ENCODE results near the gene RORC.
"Not testable (repeated sequence)": the region's sequence is repeated elsewhere in the genome, so short reads cannot be mapped to it uniquely, and the experiment has no call there.

RORC gene

DNA sequence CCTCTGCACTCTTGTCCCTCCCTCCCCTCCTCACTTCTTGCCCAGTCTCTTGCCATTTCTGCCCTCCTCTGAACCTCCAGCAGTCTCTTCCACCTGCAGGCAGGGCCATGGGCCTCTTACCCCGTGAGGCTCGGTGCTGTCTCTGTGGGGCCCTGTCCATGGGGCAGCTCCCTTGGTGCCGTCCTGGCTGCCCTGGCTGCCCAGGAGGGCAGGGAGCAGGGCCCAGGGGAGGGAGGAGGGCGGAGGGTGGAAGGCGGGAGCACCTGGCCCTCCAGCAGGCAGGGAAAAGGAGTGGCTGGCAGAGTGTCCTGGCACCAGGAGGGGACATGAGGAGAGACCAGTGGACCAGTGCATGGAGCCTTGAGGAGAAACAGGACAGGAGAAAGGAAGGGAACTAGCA is at the start of gene RORC:
Gene RORC, minus strand, starts transcription at position 198 of the 400 bp plus-strand sequence. Its CDS starts 38 bp downstream, at position 160.
- Mint-ChIP-seq H3K9me3 (no peaks in the 10 kb centered on the region), H3K4me1 (ENCODE audit: low read depth) (peaks cover 54% of the 10 kb centered on the region), H3K36me3 (ENCODE audit: low read depth) (no peaks in the 10 kb centered on the region), H3K27me3 (ENCODE audit: low read depth) (no peaks in the 10 kb centered on the region), H3K27ac (peak within 1 kb of the TSS; percentile 86), H3K4me3 (peak within 1 kb of the TSS; percentile 33)
- no peak for DNase-seq (ENCODE audit: low spot score)

GRCh38 chr1:151875419-151876097 is 44.0 kb upstream of the RORC start:
- Mint-ChIP-seq H3K9me3 (no peaks in the 10 kb centered on the region), H3K36me3 (ENCODE audit: low read depth) (peaks cover 36% of the 10 kb centered on the region), H3K4me3 (no peak overlapping the region), H3K27ac (no peak overlapping the region), H3K27me3 (ENCODE audit: low read depth) (no peaks in the 10 kb centered on the region), H3K4me1 (ENCODE audit: low read depth) (peaks cover 6% of the 10 kb centered on the region)
- no peak for DNase-seq (ENCODE audit: low spot score)

- H3K4me3 Mint-ChIP-seq; H3K9me3 Mint-ChIP-seq; H3K27me3 Mint-ChIP-seq (ENCODE audit: low read depth); DNase-seq (ENCODE audit: low spot score); H3K27ac Mint-ChIP-seq: not testable (repeated sequence)
- Mint-ChIP-seq H3K4me1 (ENCODE audit: low read depth) (peaks cover 14% of the 10 kb centered on the region), H3K36me3 (ENCODE audit: low read depth) (peaks cover 32% of the 10 kb centered on the region)
These were observed 41.2 kb upstream of the RORC start for GRCh38 chr1:151872776-151873175.

DNA sequence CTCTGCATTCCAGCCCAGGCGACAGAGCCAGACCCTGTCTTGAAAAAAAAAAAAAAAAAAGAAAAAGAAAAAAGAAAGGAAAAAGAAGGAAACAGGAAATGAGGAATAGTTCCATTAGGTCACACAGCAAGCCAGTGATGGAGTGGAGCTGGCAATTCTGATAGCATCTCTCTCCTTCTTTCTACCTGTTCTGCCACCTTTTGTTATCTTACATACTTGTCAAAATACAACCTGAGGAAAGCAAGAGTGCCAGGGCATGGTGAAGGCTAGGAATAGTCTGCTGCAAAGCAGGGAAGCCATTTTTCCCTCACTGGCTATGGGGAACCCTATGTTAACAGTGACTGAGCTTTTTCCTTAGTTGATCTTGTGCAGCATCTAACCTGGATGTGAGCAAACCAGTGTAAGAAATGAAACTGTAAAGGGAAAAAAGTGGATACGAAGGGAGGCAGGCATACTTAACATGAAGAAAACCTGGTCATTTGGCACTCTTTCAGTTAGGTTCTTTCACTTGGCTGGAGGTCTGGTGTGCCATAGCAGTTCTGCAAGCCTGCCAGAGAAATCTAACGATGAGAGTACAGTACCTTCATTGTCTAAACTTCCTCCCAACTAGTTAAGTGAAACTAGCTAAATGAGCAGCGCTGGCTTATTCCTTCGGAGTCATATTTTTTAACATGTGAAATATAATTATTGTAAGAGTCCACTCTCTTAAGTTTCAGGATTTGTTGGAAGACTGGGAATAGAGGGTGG is 39.9 kb upstream of the RORC start:
- no peak for DNase-seq (ENCODE audit: low spot score)
- H3K4me3 Mint-ChIP-seq, result no peak overlapping the region
- H3K36me3 Mint-ChIP-seq (ENCODE audit: low read depth), result peaks cover 25% of the 10 kb centered on the region
- peaks cover 14% of the 10 kb centered on the region for H3K4me1 Mint-ChIP-seq (ENCODE audit: low read depth)
- peaks cover 3% of the 10 kb centered on the region for H3K27me3 Mint-ChIP-seq (ENCODE audit: low read depth)
- no peaks in the 10 kb centered on the region for H3K9me3 Mint-ChIP-seq
- no peak overlapping the region for H3K27ac Mint-ChIP-seq

DNA sequence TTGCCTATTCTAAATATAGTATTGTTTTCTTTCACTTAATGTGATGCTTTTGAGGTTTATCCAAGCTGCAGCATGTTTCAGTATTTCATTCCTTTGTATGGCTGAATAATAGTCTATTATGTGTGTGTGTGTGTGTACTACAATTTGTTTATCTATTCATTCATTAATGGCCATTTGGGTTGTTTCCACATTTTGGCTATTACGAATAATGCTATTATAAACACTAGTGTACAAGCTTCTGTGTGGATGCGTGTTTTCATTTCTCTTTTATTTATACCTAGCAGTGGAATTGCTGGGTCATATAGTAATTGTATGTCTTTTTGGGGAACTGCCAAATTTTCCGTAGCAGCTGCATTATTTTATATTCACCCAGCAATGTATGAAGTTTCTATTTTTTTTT is 36.9 kb upstream of the RORC start:
- Mint-ChIP-seq H3K27ac (no peak overlapping the region), H3K4me1 (ENCODE audit: low read depth) (peaks cover 8% of the 10 kb centered on the region), H3K4me3 (no peak overlapping the region), H3K9me3 (no peaks in the 10 kb centered on the region), H3K27me3 (ENCODE audit: low read depth) (peaks cover 3% of the 10 kb centered on the region), H3K36me3 (ENCODE audit: low read depth) (peaks cover 7% of the 10 kb centered on the region)
- no peak for DNase-seq (ENCODE audit: low spot score)

DNA sequence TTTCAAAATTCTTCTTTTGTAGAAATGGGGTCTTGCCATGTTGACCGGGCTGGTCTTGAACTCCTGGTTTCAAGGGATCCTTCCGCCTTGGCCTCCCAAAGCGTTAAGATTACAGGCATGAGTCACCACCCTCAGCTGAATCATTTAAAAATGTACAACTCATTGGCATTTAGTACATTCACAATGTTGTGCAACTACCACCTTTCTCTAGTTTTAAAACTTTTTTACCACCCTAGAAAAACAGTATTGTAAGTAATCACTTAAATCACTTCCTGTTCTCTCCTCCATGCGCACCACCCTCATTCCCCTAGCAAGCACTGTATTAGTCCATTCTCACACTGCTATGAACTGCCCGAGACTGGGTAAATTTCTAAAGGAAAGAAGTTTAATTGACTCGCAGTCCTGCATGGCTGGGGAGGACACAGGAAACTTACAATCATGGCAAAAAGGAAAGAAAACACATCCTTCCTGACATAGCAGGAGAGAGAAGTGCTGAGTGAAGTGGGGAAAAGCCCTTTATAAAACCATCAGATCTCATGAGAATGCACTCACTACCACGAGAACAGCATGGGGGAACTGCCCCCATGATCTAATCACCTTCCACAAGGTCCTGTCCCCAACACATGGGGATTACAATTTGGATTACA is 36.3 kb upstream of the RORC start:
- Mint-ChIP-seq H3K27ac (no peak overlapping the region), H3K9me3 (no peaks in the 10 kb centered on the region), H3K4me3 (no peak overlapping the region), H3K27me3 (ENCODE audit: low read depth) (peaks cover 3% of the 10 kb centered on the region), H3K36me3 (ENCODE audit: low read depth) (peaks cover 2% of the 10 kb centered on the region), H3K4me1 (ENCODE audit: low read depth) (peaks cover 8% of the 10 kb centered on the region)
- no peak for DNase-seq (ENCODE audit: low spot score)

DNA sequence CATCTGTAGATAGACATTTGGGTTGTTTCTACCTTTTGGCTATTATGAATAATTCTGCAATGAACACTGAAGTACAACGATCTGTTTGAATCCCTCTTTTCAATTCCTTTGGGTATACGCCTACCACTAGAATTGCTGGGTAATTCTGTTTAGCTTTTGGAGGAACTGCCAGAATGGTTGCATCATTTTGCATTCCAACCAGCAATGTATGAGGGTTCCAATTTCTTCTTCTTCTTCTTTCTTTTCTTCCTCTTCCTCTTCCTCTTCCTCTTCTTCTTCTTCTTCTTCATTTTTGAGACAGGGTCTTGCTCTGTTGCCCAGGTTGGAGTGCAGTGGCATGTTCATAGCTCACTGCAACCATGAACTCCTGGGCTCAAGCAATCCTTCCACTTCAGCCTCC is 35.7 kb upstream of the RORC start:
- H3K27me3 Mint-ChIP-seq (ENCODE audit: low read depth), result peaks cover 3% of the 10 kb centered on the region
- no peaks in the 10 kb centered on the region for H3K36me3 Mint-ChIP-seq (ENCODE audit: low read depth)
- peaks cover 8% of the 10 kb centered on the region for H3K4me1 Mint-ChIP-seq (ENCODE audit: low read depth)
- DNase-seq (ENCODE audit: low spot score), result no peak
- no peaks in the 10 kb centered on the region for H3K9me3 Mint-ChIP-seq
- H3K27ac Mint-ChIP-seq, result no peak overlapping the region
- no peak overlapping the region for H3K4me3 Mint-ChIP-seq

- Mint-ChIP-seq H3K4me1 (ENCODE audit: low read depth) (peaks cover 8% of the 10 kb centered on the region), H3K4me3 (no peak overlapping the region), H3K27ac (no peak overlapping the region), H3K36me3 (ENCODE audit: low read depth) (no peaks in the 10 kb centered on the region), H3K27me3 (ENCODE audit: low read depth) (no peaks in the 10 kb centered on the region), H3K9me3 (no peaks in the 10 kb centered on the region)
- no peak for DNase-seq (ENCODE audit: low spot score)
These were observed 32.8 kb upstream of the RORC start for GRCh38 chr1:151864411-151864810.

- Mint-ChIP-seq H3K36me3 (ENCODE audit: low read depth) (no peaks in the 10 kb centered on the region), H3K27me3 (ENCODE audit: low read depth) (no peaks in the 10 kb centered on the region), H3K4me3 (no peak overlapping the region), H3K4me1 (ENCODE audit: low read depth) (no peaks in the 10 kb centered on the region), H3K9me3 (no peaks in the 10 kb centered on the region), H3K27ac (no peak overlapping the region)
- no peak for DNase-seq (ENCODE audit: low spot score)
These were observed 31.0 kb upstream of the RORC start for GRCh38 chr1:151862604-151863003.

DNA sequence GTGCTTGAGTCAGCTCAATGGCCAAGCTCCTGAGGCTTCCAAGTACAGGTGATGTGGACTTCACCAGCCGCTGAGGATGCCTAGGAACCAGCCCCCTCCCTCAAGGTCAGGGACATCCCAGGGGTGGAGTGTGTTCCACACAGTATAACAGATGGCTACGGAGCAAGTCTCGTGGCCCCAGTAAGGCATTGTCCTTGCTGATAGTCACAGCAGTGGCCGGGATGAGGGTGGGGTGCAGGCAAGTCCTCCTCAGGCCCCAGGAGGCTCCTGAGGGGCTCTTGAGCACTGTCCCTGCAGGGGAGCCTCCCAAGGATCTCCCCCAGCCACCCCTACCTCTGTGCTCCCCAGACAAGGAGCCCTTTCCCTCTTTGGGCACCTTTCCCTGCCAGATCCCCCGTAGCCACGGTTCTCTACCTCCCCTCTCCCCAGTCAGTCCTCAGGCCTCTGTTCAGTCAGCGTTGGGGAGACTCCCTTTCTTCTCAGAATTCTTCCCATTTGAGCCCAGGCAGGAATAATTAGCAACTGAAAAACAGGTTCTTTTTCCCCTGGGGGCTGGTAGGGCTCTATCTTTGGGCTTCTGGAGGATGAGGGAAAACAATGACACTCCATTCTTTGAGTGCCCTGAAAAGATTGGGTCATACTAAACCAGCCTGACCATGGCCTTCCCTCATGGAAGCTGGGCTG is 29.0 kb upstream of the RORC start:
- Mint-ChIP-seq H3K27ac (no peak overlapping the region), H3K4me3 (no peak overlapping the region), H3K4me1 (ENCODE audit: low read depth) (no peaks in the 10 kb centered on the region), H3K36me3 (ENCODE audit: low read depth) (no peaks in the 10 kb centered on the region), H3K27me3 (ENCODE audit: low read depth) (no peaks in the 10 kb centered on the region), H3K9me3 (no peaks in the 10 kb centered on the region)
- no peak for DNase-seq (ENCODE audit: low spot score)

GRCh38 chr1:151859891-151860293 is 28.3 kb upstream of the RORC start:
- Mint-ChIP-seq H3K27me3 (ENCODE audit: low read depth) (no peaks in the 10 kb centered on the region), H3K36me3 (ENCODE audit: low read depth) (no peaks in the 10 kb centered on the region), H3K4me1 (ENCODE audit: low read depth) (no peaks in the 10 kb centered on the region), H3K27ac (no peak overlapping the region), H3K4me3 (no peak overlapping the region), H3K9me3 (no peaks in the 10 kb centered on the region)
- DNase-seq (ENCODE audit: low spot score), result no peak

- no peaks in the 10 kb centered on the region for H3K9me3 Mint-ChIP-seq
- DNase-seq (ENCODE audit: low spot score), result no peak
- no peaks in the 10 kb centered on the region for H3K4me1 Mint-ChIP-seq (ENCODE audit: low read depth)
- H3K27me3 Mint-ChIP-seq (ENCODE audit: low read depth), result no peaks in the 10 kb centered on the region
- no peak overlapping the region for H3K4me3 Mint-ChIP-seq
- H3K27ac Mint-ChIP-seq, result no peak overlapping the region
- H3K36me3 Mint-ChIP-seq (ENCODE audit: low read depth), result no peaks in the 10 kb centered on the region
These were observed 27.5 kb upstream of the RORC start for GRCh38 chr1:151858886-151859665.

DNA sequence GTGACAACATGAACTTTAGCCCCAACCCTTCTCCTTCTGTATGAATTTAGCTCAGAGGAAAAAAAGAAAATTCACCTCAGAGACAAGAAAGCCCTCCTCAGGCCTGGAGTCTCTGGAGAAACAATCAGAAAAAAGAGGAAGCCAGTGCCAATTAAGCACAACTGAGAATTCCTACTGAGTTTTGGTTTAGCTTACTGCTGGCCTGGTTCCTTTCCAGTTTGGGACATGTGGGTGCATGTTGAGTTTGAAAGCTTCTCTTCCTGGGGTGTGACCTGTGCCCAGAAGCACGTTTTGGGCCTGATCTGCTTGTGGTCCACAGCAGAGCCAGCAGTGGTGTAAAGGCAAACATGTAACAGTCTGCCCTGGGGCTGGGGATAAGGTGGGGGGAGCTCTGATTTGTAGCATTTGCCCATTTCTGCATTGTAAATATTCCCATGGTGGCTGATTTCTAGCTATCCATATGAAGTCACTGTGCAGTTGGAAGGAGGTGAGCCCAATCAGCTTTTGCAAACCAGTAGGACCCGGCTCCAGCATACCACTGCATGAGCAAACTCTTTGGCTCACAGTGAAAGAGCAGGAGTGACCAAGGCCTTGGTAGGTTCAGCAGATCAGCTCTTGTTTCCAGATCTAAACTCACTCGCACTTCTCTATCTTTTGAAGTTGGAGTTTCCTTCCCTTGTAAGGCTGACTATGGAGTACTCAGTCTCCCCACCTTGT is 26.6 kb upstream of the RORC start:
- no peak for DNase-seq (ENCODE audit: low spot score)
- Mint-ChIP-seq H3K4me1 (ENCODE audit: low read depth) (no peaks in the 10 kb centered on the region), H3K27me3 (ENCODE audit: low read depth) (no peaks in the 10 kb centered on the region), H3K9me3 (no peaks in the 10 kb centered on the region), H3K4me3 (no peak overlapping the region), H3K36me3 (ENCODE audit: low read depth) (no peaks in the 10 kb centered on the region), H3K27ac (no peak overlapping the region)

Measured in T-helper 2 cell treated with Interferon-gamma antibody and Interleukin-4, amounts not matched to agents 5 μg/mL and 100 μg/mL, for 36 hours (primary cell).